Measurements from ENCODE around the gene SPRY4.

The SPRY4 gene

DNA sequence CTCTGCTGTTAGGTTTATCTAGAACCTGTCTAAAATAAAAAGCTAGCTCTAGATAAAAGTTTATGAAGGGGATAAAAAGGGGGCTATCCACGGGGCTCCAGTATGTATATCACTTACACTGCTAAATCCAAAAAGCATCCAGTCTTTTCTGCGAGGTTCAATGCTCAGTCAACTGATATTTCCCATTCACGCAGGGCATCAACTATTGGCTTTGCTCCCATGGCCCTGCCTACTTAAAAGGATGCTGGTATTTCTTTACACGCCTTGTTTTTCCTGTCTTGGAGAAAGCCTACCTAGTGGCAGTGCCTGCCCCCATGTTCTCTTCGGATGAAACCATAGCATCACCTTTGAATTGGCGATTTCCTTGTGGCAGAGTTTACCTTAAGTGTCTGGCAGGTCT is 8.1 kb downstream of the SPRY4 start:
- TF ChIP-seq, protein P1, sequence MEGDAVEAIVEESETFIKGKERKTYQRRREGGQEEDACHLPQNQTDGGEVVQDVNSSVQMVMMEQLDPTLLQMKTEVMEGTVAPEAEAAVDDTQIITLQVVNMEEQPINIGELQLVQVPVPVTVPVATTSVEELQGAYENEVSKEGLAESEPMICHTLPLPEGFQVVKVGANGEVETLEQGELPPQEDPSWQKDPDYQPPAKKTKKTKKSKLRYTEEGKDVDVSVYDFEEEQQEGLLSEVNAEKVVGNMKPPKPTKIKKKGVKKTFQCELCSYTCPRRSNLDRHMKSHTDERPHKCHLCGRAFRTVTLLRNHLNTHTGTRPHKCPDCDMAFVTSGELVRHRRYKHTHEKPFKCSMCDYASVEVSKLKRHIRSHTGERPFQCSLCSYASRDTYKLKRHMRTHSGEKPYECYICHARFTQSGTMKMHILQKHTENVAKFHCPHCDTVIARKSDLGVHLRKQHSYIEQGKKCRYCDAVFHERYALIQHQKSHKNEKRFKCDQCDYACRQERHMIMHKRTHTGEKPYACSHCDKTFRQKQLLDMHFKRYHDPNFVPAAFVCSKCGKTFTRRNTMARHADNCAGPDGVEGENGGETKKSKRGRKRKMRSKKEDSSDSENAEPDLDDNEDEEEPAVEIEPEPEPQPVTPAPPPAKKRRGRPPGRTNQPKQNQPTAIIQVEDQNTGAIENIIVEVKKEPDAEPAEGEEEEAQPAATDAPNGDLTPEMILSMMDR (IDR thresholded peaks at IDR 0.05; ENCODE audit: control insufficient read depth, insufficient read depth, low read depth, low read length, missing control alignments) = no peak
- DNase-seq (ENCODE audit: low read depth) = no peak
- H3K4me3 ChIP-seq (ENCODE audit: control insufficient read depth, low read depth, low read length) = no peak overlapping the region

DNA sequence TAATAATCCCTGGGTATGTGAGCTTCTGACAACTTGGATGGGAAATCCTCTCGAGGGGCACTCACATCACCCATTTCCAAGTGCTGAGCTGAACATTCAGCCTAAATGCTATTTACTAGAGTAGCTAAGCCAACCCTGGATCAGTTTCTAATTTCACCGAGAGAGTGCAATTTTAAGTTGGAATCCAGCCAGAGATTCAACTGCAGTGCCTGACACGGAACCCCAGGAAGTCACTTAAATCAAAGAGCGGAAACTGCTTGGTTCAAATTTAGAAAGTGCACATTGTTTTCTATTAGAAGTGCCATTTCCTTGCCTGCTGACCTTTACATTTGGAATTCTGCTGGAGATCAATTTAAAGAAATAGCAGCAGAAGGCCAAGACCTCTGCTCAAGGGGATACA is 8.8 kb downstream of the SPRY4 start:
- DNase-seq (ENCODE audit: low read depth) = no peak
- TF ChIP-seq, protein P1 (IDR thresholded peaks at IDR 0.05; ENCODE audit: control insufficient read depth, insufficient read depth, low read depth, low read length, missing control alignments) = no peak
- H3K4me3 ChIP-seq (ENCODE audit: control insufficient read depth, low read depth, low read length) = no peak overlapping the region

DNA sequence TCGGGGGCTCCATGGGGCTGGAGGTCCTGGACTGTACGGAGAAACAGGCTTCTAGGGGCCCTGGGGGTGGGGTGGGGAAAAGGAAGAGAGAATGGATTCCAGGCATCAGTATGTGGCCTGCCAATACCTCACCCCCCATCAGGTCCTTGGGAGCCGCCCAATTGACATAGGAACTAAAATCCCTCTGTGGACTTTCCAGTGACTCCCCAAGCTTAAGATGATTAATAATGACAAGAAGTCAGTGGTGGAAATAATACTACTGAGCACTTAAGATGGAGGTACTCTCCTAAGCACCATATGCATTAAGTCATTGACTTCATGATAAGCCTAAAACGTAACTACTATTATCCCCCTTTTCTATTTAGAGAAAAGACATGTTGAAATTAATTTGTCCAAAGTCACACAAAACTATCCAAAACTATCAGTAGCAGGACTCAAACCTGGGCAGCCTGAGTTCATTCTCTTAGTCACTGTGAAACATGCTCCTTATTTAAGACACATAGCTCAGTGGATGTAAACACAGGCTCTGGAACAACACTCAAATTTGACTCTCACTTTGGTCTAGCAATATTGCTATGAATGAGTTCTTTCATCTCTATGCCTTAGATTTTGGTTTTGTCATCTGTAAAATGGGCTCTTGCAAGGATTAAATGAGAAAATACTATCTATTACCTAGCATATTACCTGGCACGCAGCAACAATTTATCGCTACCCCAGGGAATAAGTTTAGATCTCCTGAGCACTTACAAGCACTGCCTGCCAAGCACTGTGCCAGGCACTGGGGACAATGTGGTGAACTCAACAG is 9.5 kb downstream of the SPRY4 start:
- no peak for DNase-seq (ENCODE audit: low read depth)
- TF ChIP-seq, protein P1 (IDR thresholded peaks at IDR 0.05; ENCODE audit: control insufficient read depth, insufficient read depth, low read depth, low read length, missing control alignments) = no peak

DNA sequence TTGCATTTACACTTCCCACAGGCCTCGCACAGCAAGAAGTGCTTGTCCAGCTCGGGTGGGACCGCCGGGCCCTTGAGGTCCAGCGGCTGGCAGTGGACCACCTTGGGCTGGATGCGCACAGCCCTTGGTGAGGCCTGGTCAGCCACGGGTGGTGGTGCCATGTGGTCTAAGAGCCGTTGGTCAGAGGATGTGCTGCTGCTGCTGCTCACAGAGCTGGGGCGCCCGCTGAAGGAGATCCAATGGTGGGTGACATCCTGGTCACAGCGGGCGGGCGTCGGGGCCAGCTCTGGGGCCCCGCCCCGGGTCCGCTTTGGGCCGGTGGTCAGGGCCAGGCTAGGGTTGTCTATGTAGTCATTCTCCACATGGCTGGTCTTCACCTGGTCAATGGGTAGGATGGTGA is 10.2 kb downstream of the SPRY4 start:
- no peak for DNase-seq (ENCODE audit: low read depth)
- H3K4me3 ChIP-seq (ENCODE audit: control insufficient read depth, low read depth, low read length) = no peak overlapping the region
- TF ChIP-seq, protein P1 (IDR thresholded peaks at IDR 0.05; ENCODE audit: control insufficient read depth, insufficient read depth, low read depth, low read length, missing control alignments) = no peak

More for the DNA sequence above, 9.5 kb downstream of the SPRY4 start:
- no peak overlapping the region for H3K4me3 ChIP-seq (ENCODE audit: control insufficient read depth, low read depth, low read length)

DNA sequence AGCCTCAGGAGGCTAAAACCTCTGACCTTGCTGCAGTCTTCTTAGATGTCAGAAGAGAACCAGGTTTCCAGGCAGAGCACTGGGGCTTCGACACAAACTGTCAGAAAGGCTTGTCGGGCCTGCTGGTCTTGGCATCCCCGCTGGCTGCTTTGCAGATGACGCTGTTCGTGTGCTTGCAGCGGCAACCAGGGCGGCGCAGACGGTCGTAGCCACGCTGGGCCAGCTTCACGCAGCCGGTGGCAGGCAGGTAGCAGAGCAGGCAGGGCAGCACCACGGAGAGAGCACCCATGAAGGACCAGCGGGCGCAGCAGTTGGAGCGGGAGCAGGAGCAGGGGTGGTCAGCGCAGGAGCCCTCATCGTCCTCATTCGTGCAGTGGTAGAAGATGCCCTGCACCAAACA is 10.7 kb downstream of the SPRY4 start:
- TF ChIP-seq, protein P1 (IDR thresholded peaks at IDR 0.05; ENCODE audit: control insufficient read depth, insufficient read depth, low read depth, low read length, missing control alignments) = no peak
- DNase-seq (ENCODE audit: low read depth) = no peak
- no peak overlapping the region for H3K4me3 ChIP-seq (ENCODE audit: control insufficient read depth, low read depth, low read length)

DNA sequence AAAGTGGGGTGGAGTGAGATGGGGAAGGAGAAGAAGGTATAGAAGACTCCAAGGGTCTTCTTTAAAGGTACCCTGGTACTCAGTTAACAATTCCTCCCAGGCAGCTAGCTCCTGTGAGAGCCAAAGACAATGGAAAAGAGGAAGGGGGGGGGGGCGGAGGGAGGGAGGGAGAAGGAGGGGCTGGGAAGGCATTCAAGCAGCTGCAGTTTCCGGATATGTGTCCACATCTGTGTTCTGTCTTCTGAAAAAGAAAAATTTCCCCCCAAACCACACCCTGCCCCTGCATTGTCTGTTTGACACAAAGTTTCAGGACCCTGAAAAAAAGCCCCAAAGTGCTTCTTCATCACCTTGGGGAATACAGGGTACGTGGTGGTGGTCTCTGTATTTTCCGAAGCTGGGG is 11.1 kb downstream of the SPRY4 start:
- TF ChIP-seq, protein P1 (IDR thresholded peaks at IDR 0.05; ENCODE audit: control insufficient read depth, insufficient read depth, low read depth, low read length, missing control alignments) = no peak
- H3K4me3 ChIP-seq (ENCODE audit: control insufficient read depth, low read depth, low read length) = no peak overlapping the region
- DNase-seq (ENCODE audit: low read depth) = no peak
